WTC11 (cell line): ENCODE results near the gene CYLD. TPM values are rescaled to one million over a fixed set of nuclear protein-coding genes. Genes with fewer than 3 reads are reported as not detected.

Experiments used
- ATAC-seq: fragments of 200-7000 bp; cut with Tn5 transposase; 2 replicates; pipeline ENCODE4 v1.10.0; 2021; ENCODE audit warnings: mild to moderate bottlenecking, moderate library complexity
- CTCF ChIA-PET: fragments of 300-600 bp; sonication (Branson Sonifier 250); formaldehyde crosslinking; loops from one replicate; lab custom pipeline; 2021; ENCODE audit warnings: antibody characterized with exemption; lab: Charles Lee
- POLR2A ChIA-PET: fragments of 350-600 bp; sonication (Branson Sonifier 250); formaldehyde crosslinking; loops from one replicate; lab custom pipeline; 2021; ENCODE audit warnings: antibody characterized with exemption; lab: Charles Lee
- DNase-seq: peaks from one replicate; pipeline ENCODE4 v3.0.0; 2021; ENCODE audit warnings: low spot score
- H3K27ac Mint-ChIP-seq: 2 replicates; pipeline ENCODE4 v1.8.0; 2021; ENCODE audit warnings: mixed read lengths
- H3K27me3 Mint-ChIP-seq: 2 replicates; pipeline ENCODE4 v1.8.0; 2021; ENCODE audit warnings: low read depth, mild to moderate bottlenecking, moderate library complexity, mixed read lengths
- H3K36me3 Mint-ChIP-seq: 2 replicates; pipeline ENCODE4 v1.8.0; 2021; ENCODE audit warnings: mixed read lengths
- H3K4me1 Mint-ChIP-seq: 2 replicates; pipeline ENCODE4 v1.8.0; 2022; ENCODE audit warnings: mixed read lengths
- H3K4me3 Mint-ChIP-seq: 2 replicates; pipeline ENCODE4 v1.8.0; 2021; ENCODE audit warnings: mild to moderate bottlenecking, moderate library complexity, mixed read lengths
- H3K9me3 Mint-ChIP-seq: 2 replicates; pipeline ENCODE4 v1.8.0; 2021; ENCODE audit warnings: mixed read lengths
- CREB1 ChIP-seq: sonication (generic); formaldehyde crosslinking; IDR thresholded peaks from 2 replicates; pipeline ENCODE4 v1.8.0; 2023; ENCODE audit warnings: mild to moderate bottlenecking, missing genetic modification reagents
- FOXJ3 ChIP-seq: sonication (generic); formaldehyde crosslinking; IDR thresholded peaks from 2 replicates; pipeline ENCODE4 v1.9.0; 2021; ENCODE audit warnings: missing genetic modification reagents, mild to moderate bottlenecking, borderline replicate concordance
- GTF2I ChIP-seq: fragments of 250-450 bp; sonication (Bioruptor Pico); conservative IDR thresholded peaks from 2 replicates; pipeline ENCODE4 v1.4.0; 2021; ENCODE audit warnings: mild to moderate bottlenecking
- RORB ChIP-seq: fragments of 250-450 bp; sonication (Bioruptor Pico); IDR thresholded peaks from 2 replicates; pipeline ENCODE4 v1.9.0; 2021; ENCODE audit warnings: mild to moderate bottlenecking
- TP53 ChIP-seq: sonication (generic); formaldehyde crosslinking; IDR thresholded peaks from 2 replicates; pipeline ENCODE4 v1.8.1; 2023; ENCODE audit warnings: mild to moderate bottlenecking, missing genetic modification reagents
- ZNF232 ChIP-seq: sonication (generic); formaldehyde crosslinking; IDR thresholded peaks from 2 replicates; pipeline ENCODE4 v1.8.0; 2022; ENCODE audit warnings: mild to moderate bottlenecking, missing genetic modification reagents
- ZNF425 ChIP-seq: fragments of 250-450 bp; sonication (Bioruptor Pico); conservative IDR thresholded peaks from 2 replicates; pipeline ENCODE4 v1.9.0; 2021; ENCODE audit warnings: mild to moderate bottlenecking
- total RNA-seq: library from RNA; stranded (reverse); gene quantifications from 3 replicates; pipeline ENCODE4 v1.2.3, GENCODE V29; 2021
- TF ChIP-seq, protein P1 (sequence below): sonication (generic); formaldehyde crosslinking; IDR thresholded peaks from 2 replicates; pipeline ENCODE4 v1.8.1; 2023; ENCODE audit warnings: mild to moderate bottlenecking, missing genetic modification reagents
- TF ChIP-seq, protein P2 (sequence below): sonication (generic); formaldehyde crosslinking; IDR thresholded peaks from 2 replicates; pipeline ENCODE4 v1.8.1; 2023; ENCODE audit warnings: mild to moderate bottlenecking, missing genetic modification reagents, moderate library complexity
- TF ChIP-seq, protein P3 (sequence below): sonication (generic); formaldehyde crosslinking; IDR thresholded peaks from 2 replicates; pipeline ENCODE4 v1.8.0; 2022; ENCODE audit warnings: mild to moderate bottlenecking, missing genetic modification reagents
- TF ChIP-seq, protein P4 (sequence below): sonication (generic); formaldehyde crosslinking; IDR thresholded peaks from 2 replicates; pipeline ENCODE4 v1.8.1; 2023; ENCODE audit warnings: mild to moderate bottlenecking, moderate library complexity, missing genetic modification reagents
- TF ChIP-seq, protein P5 (sequence below): sonication (generic); formaldehyde crosslinking; IDR thresholded peaks from 2 replicates; pipeline ENCODE4 v1.8.1; 2023; ENCODE audit warnings: mild to moderate bottlenecking, missing genetic modification reagents, borderline replicate concordance

Gene CYLD
- total RNA-seq, 1 experiment from 2014 or later = 10.8 TPM

GRCh38 chr16:50847166-50847565, 105.3 kb downstream of the CYLD start (continued):
- no peak for TF ChIP-seq ZNF425 (CRISPR knock-in tag)

- Mint-ChIP-seq H3K4me3 (no peak overlapping the region), H3K36me3 (no peaks in the 10 kb centered on the region), H3K27ac (no peak overlapping the region), H3K4me1 (0 out of 2 replicates have a peak, but pooled peaks cover 2% of the 10 kb centered on the region), H3K9me3 (no peaks in the 10 kb centered on the region), H3K27me3 (no peaks in the 10 kb centered on the region)
- ChIA-PET POLR2A (no interaction called here), CTCF (interaction anchor here (0.6 to 1.0 kb wide), 2 partner anchors 31 to 35 kb away, joined by 3 read pairs; no protein-coding TSS in a partner anchor)
- DNase-seq = no peak
- ATAC-seq = no peak
- TF ChIP-seq, protein P1, sequence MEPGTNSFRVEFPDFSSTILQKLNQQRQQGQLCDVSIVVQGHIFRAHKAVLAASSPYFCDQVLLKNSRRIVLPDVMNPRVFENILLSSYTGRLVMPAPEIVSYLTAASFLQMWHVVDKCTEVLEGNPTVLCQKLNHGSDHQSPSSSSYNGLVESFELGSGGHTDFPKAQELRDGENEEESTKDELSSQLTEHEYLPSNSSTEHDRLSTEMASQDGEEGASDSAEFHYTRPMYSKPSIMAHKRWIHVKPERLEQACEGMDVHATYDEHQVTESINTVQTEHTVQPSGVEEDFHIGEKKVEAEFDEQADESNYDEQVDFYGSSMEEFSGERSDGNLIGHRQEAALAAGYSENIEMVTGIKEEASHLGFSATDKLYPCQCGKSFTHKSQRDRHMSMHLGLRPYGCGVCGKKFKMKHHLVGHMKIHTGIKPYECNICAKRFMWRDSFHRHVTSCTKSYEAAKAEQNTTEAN (CRISPR knock-in tag) = no peak
- TF ChIP-seq, protein P2, sequence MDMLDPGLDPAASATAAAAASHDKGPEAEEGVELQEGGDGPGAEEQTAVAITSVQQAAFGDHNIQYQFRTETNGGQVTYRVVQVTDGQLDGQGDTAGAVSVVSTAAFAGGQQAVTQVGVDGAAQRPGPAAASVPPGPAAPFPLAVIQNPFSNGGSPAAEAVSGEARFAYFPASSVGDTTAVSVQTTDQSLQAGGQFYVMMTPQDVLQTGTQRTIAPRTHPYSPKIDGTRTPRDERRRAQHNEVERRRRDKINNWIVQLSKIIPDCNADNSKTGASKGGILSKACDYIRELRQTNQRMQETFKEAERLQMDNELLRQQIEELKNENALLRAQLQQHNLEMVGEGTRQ (CRISPR knock-in tag) = no peak
- TF ChIP-seq, protein P3, sequence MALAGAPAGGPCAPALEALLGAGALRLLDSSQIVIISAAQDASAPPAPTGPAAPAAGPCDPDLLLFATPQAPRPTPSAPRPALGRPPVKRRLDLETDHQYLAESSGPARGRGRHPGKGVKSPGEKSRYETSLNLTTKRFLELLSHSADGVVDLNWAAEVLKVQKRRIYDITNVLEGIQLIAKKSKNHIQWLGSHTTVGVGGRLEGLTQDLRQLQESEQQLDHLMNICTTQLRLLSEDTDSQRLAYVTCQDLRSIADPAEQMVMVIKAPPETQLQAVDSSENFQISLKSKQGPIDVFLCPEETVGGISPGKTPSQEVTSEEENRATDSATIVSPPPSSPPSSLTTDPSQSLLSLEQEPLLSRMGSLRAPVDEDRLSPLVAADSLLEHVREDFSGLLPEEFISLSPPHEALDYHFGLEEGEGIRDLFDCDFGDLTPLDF (CRISPR knock-in tag) = no peak
- no peak for TF ChIP-seq TP53 (CRISPR knock-in tag)
- TF ChIP-seq ZNF425 (CRISPR knock-in tag) = no peak
- no peak for TF ChIP-seq RORB (CRISPR knock-in tag)
- no peak for TF ChIP-seq CREB1 (CRISPR knock-in tag)
- no peak for TF ChIP-seq FOXJ3 (CRISPR knock-in tag)
- no peak for TF ChIP-seq GTF2I (CRISPR knock-in tag)
- no peak for TF ChIP-seq ZNF232 (CRISPR knock-in tag)
- TF ChIP-seq, protein P4, sequence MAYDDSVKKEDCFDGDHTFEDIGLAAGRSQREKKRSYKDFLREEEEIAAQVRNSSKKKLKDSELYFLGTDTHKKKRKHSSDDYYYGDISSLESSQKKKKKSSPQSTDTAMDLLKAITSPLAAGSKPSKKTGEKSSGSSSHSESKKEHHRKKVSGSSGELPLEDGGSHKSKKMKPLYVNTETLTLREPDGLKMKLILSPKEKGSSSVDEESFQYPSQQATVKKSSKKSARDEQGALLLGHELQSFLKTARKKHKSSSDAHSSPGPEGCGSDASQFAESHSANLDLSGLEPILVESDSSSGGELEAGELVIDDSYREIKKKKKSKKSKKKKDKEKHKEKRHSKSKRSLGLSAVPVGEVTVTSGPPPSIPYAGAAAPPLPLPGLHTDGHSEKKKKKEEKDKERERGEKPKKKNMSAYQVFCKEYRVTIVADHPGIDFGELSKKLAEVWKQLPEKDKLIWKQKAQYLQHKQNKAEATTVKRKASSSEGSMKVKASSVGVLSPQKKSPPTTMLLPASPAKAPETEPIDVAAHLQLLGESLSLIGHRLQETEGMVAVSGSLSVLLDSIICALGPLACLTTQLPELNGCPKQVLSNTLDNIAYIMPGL = no peak
- TF ChIP-seq, protein P5, sequence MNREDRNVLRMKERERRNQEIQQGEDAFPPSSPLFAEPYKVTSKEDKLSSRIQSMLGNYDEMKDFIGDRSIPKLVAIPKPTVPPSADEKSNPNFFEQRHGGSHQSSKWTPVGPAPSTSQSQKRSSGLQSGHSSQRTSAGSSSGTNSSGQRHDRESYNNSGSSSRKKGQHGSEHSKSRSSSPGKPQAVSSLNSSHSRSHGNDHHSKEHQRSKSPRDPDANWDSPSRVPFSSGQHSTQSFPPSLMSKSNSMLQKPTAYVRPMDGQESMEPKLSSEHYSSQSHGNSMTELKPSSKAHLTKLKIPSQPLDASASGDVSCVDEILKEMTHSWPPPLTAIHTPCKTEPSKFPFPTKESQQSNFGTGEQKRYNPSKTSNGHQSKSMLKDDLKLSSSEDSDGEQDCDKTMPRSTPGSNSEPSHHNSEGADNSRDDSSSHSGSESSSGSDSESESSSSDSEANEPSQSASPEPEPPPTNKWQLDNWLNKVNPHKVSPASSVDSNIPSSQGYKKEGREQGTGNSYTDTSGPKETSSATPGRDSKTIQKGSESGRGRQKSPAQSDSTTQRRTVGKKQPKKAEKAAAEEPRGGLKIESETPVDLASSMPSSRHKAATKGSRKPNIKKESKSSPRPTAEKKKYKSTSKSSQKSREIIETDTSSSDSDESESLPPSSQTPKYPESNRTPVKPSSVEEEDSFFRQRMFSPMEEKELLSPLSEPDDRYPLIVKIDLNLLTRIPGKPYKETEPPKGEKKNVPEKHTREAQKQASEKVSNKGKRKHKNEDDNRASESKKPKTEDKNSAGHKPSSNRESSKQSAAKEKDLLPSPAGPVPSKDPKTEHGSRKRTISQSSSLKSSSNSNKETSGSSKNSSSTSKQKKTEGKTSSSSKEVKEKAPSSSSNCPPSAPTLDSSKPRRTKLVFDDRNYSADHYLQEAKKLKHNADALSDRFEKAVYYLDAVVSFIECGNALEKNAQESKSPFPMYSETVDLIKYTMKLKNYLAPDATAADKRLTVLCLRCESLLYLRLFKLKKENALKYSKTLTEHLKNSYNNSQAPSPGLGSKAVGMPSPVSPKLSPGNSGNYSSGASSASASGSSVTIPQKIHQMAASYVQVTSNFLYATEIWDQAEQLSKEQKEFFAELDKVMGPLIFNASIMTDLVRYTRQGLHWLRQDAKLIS (CRISPR knock-in tag) = no peak
These were observed 107.0 kb downstream of the CYLD start for GRCh38 chr16:50848755-50849514.
